SU-DHL-6 (cell line): Measurements from ENCODE around the gene RARB.

Experiments
- H2AFZ ChIP-seq: fragments of 200-600 bp; sonication (generic); 2 replicates; pipeline ENCODE4 v1.6.1; 2014; ENCODE audit warnings: low read depth, mild to moderate bottlenecking, moderate library complexity, mixed read lengths, antibody characterized with exemption, low read length; ENCODE audit not compliant: severe bottlenecking
- H3F3A ChIP-seq: fragments of 200-600 bp; shearing (Covaris generic); 2 replicates; pipeline ENCODE4 v1.6.0; 2016; ENCODE audit warnings: antibody characterized with exemption, mild to moderate bottlenecking; ENCODE audit not compliant: insufficient read depth
- H3K27ac ChIP-seq: fragments of 200-600 bp; sonication (generic); 2 replicates; pipeline ENCODE4 v1.5.1; 2016; ENCODE audit warnings: low read depth, mild to moderate bottlenecking, low read length, moderate library complexity, mixed read lengths
- H3K27me3 ChIP-seq: fragments of 200-600 bp; sonication (generic), shearing (Covaris generic); 2 replicates; pipeline ENCODE4 v1.6.0; 2014; ENCODE audit warnings: mild to moderate bottlenecking, low read length
- H3K36me3 ChIP-seq: fragments of 200-600 bp; sonication (generic); 2 replicates; pipeline ENCODE4 v1.6.1; 2014; ENCODE audit warnings: mild to moderate bottlenecking, low read length, mixed read lengths
- H3K4me2 ChIP-seq: fragments of 300-600, 200-600 bp; shearing (Covaris generic), sonication (generic); 2 replicates; pipeline ENCODE4 v1.6.0; 2014; ENCODE audit warnings: low read length, low read depth, mild to moderate bottlenecking; ENCODE audit not compliant: poor library complexity, severe bottlenecking
- H3K4me3 ChIP-seq: fragments of 200-600 bp; sonication (generic); 2 replicates; pipeline ENCODE4 v1.5.1; 2014; ENCODE audit warnings: antibody characterized with exemption, low read length, mild to moderate bottlenecking, mixed read lengths; ENCODE audit not compliant: insufficient read depth, poor library complexity, severe bottlenecking
- H3K79me2 ChIP-seq: fragments of 200-600 bp; sonication (generic); 2 replicates; pipeline ENCODE4 v1.6.1; 2014; ENCODE audit warnings: mild to moderate bottlenecking, low read length, moderate library complexity; ENCODE audit not compliant: insufficient read depth
- H3K9ac ChIP-seq: fragments of 200-600 bp; sonication (generic); 2 replicates; pipeline ENCODE4 v1.7.0; 2014; ENCODE audit warnings: mild to moderate bottlenecking, low read length
- H3K9me2 ChIP-seq: fragments of 200-600 bp; sonication (generic); replicated peaks from 2 replicates; pipeline ENCODE4 v1.6.1; 2014; ENCODE audit warnings: low read length; ENCODE audit not compliant: insufficient read depth
- H3K9me3 ChIP-seq: fragments of 200-600 bp; sonication (generic); 2 replicates; pipeline ENCODE4 v1.6.1; 2014; ENCODE audit warnings: low read length, mixed read lengths; ENCODE audit not compliant: insufficient read depth
- H4K20me1 ChIP-seq: fragments of 200-600 bp; sonication (generic); 2 replicates; pipeline ENCODE4 v1.6.1; 2014; ENCODE audit warnings: low read depth, mild to moderate bottlenecking, antibody characterized with exemption, low read length, moderate library complexity, mixed read lengths
- EZH2phosphoT487 ChIP-seq: fragments of 200-600 bp; sonication (generic), shearing (Covaris generic); conservative IDR thresholded peaks from 2 replicates; pipeline ENCODE4 v1.6.1; 2018; ENCODE audit warnings: mild to moderate bottlenecking, antibody characterized with exemption, low read length, moderate library complexity, mixed read lengths
- TF ChIP-seq, protein P1 (sequence below): fragments of 200-600 bp; sonication (generic); IDR thresholded peaks from one replicate; pipeline ENCODE4 v1.5.1; 2017; ENCODE audit warnings: antibody characterized with exemption, mild to moderate bottlenecking, low read length, moderate library complexity; ENCODE audit not compliant: insufficient read depth, poor library complexity, severe bottlenecking

RARB gene

GRCh38 chr3:25505581-25505980 is 77.5 kb downstream of the RARB start:
- no peak for TF ChIP-seq EZH2phosphoT487
- TF ChIP-seq, protein P1, sequence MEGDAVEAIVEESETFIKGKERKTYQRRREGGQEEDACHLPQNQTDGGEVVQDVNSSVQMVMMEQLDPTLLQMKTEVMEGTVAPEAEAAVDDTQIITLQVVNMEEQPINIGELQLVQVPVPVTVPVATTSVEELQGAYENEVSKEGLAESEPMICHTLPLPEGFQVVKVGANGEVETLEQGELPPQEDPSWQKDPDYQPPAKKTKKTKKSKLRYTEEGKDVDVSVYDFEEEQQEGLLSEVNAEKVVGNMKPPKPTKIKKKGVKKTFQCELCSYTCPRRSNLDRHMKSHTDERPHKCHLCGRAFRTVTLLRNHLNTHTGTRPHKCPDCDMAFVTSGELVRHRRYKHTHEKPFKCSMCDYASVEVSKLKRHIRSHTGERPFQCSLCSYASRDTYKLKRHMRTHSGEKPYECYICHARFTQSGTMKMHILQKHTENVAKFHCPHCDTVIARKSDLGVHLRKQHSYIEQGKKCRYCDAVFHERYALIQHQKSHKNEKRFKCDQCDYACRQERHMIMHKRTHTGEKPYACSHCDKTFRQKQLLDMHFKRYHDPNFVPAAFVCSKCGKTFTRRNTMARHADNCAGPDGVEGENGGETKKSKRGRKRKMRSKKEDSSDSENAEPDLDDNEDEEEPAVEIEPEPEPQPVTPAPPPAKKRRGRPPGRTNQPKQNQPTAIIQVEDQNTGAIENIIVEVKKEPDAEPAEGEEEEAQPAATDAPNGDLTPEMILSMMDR = no peak
- H3K4me2 ChIP-seq = no peak overlapping the region
- H3K9me2 ChIP-seq = no peaks in the 10 kb centered on the region
- H3F3A ChIP-seq = no peaks in the 10 kb centered on the region
- H2AFZ ChIP-seq = no peak overlapping the region
- H3K27me3 ChIP-seq = no peaks in the 10 kb centered on the region
- H3K4me3 ChIP-seq = no peak overlapping the region
- no peak overlapping the region for H3K9ac ChIP-seq
- no peaks in the 10 kb centered on the region for H3K36me3 ChIP-seq
- no peaks in the 10 kb centered on the region for H3K9me3 ChIP-seq
- no peak overlapping the region for H3K27ac ChIP-seq
- H4K20me1 ChIP-seq = no peaks in the 10 kb centered on the region
- no peaks in the 10 kb centered on the region for H3K79me2 ChIP-seq

DNA sequence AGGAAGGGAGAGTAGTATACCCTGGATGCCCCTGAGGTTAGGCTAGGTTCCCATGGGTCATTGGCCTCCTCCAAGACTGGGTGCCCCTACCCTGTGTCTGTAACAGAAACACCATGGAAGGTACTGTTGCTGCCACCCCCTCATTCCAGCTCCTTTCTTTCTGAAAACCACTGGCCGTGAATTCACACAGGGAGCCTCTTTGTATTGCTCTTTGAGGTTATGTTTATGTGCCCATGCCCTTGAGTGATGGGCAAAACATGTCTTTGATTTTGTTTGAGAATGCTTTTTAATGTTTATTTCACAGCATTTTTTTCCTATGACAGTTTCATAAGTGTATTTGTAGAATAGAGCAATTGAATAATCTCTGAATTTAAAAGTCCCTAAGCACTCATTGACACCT is 79.7 kb downstream of the RARB start:
- no peak overlapping the region for H3K4me3 ChIP-seq
- H3K27me3 ChIP-seq = no peaks in the 10 kb centered on the region
- no peaks in the 10 kb centered on the region for H3K36me3 ChIP-seq
- H3K9me3 ChIP-seq = no peaks in the 10 kb centered on the region
- no peaks in the 10 kb centered on the region for H3F3A ChIP-seq
- H3K9ac ChIP-seq = no peak overlapping the region
- H3K9me2 ChIP-seq = no peaks in the 10 kb centered on the region
- H2AFZ ChIP-seq = no peak overlapping the region
- no peaks in the 10 kb centered on the region for H3K79me2 ChIP-seq
- no peak overlapping the region for H3K27ac ChIP-seq
- TF ChIP-seq, protein P1 = no peak
- TF ChIP-seq EZH2phosphoT487 = no peak
- no peak overlapping the region for H3K4me2 ChIP-seq
- no peaks in the 10 kb centered on the region for H4K20me1 ChIP-seq

DNA sequence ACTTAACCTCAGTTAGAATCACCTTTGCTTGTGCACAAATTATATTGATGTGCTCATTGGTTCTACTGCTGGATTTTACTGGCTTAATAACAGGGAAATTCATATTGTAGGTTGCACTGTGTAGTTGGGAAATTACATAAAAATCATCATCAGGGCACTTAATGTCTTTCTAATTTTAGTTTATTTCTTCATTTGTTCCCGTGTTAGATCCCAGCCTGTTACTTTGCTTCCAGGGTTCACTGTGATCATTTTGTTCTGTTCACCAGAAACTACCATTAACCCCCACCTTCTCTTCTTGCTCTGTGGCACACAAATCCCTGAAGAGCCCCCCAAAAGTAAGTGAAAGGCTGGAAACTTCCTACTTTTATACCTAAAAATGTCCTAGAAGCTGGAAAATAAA is 80.4 kb downstream of the RARB start:
- Histone ChIP-seq H3K27me3 (no peaks in the 10 kb centered on the region), H2AFZ (no peak overlapping the region), H3K36me3 (no peaks in the 10 kb centered on the region), H3F3A (no peaks in the 10 kb centered on the region), H3K27ac (no peak overlapping the region), H3K79me2 (no peaks in the 10 kb centered on the region), H4K20me1 (no peaks in the 10 kb centered on the region), H3K9me2 (no peaks in the 10 kb centered on the region), H3K4me3 (no peak overlapping the region), H3K4me2 (no peak overlapping the region), H3K9me3 (no peaks in the 10 kb centered on the region), H3K9ac (no peak overlapping the region)
- TF ChIP-seq EZH2phosphoT487 = no peak
- TF ChIP-seq, protein P1 = no peak

- no peaks in the 10 kb centered on the region for H3K9me2 ChIP-seq
- TF ChIP-seq, protein P1 = no peak
- TF ChIP-seq EZH2phosphoT487 = no peak
- H2AFZ ChIP-seq = no peak overlapping the region
- H3K27me3 ChIP-seq = no peaks in the 10 kb centered on the region
- H3K9me3 ChIP-seq = no peaks in the 10 kb centered on the region
- H4K20me1 ChIP-seq = no peaks in the 10 kb centered on the region
- no peaks in the 10 kb centered on the region for H3F3A ChIP-seq
- no peak overlapping the region for H3K4me2 ChIP-seq
- no peak overlapping the region for H3K27ac ChIP-seq
- no peak overlapping the region for H3K4me3 ChIP-seq
- no peak overlapping the region for H3K9ac ChIP-seq
- no peaks in the 10 kb centered on the region for H3K79me2 ChIP-seq
- no peaks in the 10 kb centered on the region for H3K36me3 ChIP-seq
These were observed 80.8 kb downstream of the RARB start for GRCh38 chr3:25508901-25509300.
